CD4-positive, alpha-beta T cell treated with Interleukin-2 at 100 ng/mL for 4 hours (primary cell): ENCODE measurements around the gene EDARADD.

ENCODE experiments used
- DNase-seq: peaks from one replicate; pipeline ENCODE4 v3.0.0-alpha.2; 2020; ENCODE audit warnings: low spot score

EDARADD gene

GRCh38 chr1:236394879-236395229 is 768 bp downstream of the EDARADD start:
- DNase-seq: peak; percentile 34

- peak; percentile 60 for DNase-seq
Observed at GRCh38 chr1:236395230-236395946, 1.3 kb downstream of the EDARADD start.

- peak; percentile 23 for DNase-seq
Observed at GRCh38 chr1:236395947-236396664, 2.0 kb downstream of the EDARADD start.

GRCh38 chr1:236396665-236397043 is 2.6 kb downstream of the EDARADD start:
- DNase-seq: no peak

DNA sequence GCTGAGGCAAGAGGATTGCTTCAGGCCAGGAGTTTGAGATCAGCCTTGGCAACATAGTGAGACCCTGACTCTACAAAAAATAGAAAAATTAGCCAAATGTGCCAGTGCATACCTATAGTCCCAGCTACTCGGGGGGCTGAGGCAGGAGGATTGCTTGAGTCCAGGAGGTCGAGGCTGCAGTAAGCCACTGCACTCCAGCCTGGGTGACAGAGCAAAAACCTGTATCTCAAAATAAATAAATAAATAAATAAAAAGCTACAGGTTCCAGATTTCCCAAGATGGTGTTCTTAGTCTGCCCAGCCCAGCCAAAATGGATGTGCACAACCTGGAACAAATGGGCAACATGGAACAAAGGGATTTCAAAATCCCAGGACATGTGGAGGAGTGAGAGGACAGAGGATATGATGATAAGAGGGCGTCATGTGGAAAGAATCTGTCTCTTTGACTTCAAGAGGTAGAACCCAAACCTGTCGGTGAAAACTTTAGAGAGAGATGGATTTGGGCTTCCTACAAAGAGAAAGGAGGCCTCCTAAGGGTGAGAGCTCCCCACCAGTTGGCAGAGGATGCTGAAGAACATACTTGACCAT is 3.2 kb downstream of the EDARADD start:
- DNase-seq: no peak

DNA sequence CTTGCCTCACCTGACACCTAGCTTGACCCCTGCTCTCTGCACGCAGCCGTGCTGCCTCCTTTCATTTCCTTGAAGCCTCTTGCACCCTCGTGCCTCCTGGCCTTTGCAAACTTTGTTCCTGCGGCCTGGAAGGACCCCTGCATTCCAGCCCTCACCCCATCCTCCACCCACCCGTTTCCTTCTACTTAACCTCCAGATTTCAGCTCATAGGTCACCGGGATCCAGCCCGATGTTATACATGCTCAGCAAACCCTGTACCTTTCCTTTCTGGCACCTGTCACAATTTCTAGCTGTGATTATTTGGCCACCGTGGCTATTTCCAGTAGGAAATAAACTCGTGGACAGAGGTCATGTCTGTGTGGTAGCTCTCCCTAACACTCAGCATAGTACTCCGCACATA is 4.5 kb downstream of the EDARADD start:
- no peak for DNase-seq

DNA sequence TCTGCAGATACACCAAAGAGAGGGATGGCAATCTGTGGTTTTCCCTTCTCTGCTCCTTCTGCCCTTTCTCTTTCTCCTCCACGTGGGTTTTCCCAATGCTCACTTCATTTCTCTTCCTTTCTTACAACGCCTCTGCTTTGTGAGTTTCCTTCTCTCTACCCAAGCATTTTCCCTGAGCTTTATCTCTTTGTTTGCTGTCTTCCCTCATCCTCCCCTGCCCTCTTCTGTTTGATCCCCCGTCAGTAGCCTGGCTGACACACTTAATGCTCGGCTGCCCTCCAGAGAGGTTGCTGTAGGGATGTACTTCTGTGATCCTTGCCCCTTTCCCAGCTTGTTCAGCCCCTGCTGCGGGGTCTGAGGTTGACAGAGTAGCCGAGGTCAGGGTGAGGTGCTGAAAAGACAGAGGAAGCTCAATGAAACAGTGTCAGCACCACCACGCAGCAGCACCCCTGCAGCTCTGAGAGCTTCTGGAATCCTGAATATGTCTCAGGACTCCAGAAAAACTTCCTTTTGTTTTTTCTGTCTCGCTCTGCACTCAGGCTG is 6.0 kb downstream of the EDARADD start:
- no peak for DNase-seq

DNA sequence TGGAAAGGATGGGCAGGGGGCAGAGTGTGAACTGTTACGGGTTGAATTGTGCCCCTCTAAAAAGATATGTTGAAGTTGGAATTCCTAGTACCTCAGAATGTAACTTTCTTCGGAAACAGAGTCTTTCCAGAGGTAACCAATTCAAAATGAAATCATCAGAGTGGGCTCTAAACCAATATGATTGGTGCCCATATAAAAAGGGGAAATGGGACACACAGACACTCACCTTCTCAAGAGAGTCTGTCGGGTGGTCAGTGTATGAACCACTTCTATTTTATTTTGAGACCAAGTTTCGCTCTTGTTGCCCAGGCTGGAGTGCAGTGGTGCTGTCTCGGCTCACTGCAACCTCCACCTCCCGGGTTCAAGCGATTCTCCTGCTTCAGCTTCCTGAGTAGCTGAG is 7.6 kb downstream of the EDARADD start:
- no peak for DNase-seq

DNA sequence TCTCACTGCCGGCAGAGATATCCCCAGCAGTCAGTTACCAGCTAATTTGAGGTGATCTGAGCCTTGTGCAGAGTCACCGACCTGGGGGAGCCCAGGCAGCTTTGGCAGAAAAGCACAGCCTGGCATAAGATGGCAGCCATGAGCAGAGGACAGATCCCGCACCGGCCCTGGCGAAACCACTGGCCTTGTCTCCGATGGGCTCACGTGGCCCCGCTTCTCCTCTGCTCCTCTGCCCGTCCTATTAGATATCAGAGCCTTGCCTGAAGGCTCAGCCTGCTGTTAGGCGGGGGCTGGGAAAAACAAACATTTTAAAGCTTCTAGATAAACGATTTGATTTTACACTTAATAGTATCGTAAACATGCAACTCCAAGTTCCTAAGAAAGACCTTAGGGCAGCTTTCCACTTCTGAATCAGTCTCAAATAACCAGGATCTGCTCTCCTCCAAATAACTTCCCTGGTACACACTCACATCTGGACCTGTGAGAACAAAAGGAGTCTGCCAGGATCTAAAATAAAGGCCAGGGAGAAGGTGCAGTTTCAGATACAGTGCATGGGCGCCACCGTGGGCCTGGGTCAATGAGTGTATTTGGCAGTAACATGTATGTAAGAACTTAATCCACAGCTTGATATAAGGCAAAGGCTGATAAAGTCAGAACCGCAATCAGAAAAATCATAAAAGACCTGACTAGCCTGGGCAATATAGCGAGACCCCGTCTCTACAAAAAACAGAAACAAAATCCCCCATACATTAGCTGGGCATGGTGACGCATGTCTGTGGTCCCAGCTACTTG is 10.0 kb downstream of the EDARADD start:
- DNase-seq: no peak

- no peak for DNase-seq
Observed at GRCh38 chr1:236407059-236407458, 13.0 kb downstream of the EDARADD start.

- DNase-seq: no peak
Observed at GRCh38 chr1:236413688-236414087, 19.6 kb downstream of the EDARADD start.

DNA sequence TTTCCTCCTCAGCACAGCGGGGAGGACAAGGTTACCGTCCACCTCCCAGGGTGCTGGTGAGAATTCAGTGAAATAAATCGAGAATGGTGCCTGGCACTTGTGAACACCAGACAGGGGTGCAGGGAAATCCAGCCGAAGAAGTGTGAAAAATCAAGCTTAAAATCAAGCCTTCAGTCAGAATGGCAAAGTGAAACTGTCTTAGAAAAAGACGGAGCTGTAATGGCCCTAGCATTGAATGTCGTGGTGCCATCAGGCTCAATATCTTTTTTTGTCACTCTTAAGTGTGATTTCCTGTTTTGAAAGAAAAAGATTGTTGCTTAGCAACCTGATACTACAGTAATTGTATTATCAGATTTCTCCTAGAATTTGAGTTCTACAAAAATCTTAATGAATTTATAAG is 22.1 kb downstream of the EDARADD start:
- DNase-seq: peak; percentile 86

DNA sequence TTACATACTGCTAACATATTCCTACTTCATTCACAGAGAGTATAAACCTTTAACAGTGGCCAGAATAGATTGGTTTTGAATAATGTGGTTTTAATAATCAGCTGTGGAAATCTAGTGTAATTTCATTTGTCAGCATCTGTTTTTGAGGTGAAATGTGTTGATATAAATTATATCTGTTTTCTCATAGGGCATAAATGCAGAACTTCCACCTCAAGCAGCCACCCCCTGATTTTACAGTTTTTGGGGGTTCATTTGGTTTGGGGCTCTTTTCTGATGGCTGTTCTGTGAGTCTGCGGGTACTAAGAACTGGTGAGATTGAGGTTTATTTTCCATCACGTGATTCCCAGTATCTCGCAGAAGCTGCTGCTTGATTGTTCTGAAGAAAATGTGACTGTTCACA is 23.2 kb downstream of the EDARADD start:
- DNase-seq: peak; percentile 54

DNA sequence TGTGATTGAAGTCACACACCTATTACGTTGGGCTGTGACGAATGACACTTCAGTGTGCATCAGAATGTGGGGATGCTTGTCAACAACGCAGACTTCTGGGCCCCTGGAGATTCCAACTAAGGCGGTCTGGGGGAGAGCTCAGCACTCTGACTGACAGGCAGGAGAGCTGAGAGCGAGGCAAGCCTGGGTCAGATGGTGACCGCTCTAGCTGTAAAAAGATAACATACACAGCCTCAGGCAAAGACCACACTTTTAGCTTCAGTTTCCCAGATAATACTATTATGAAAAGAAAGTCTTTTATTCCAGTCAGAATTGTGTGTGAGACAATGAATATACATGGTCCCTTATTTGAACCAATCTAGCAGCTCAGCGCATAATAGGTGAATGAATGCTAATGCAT is 25.4 kb downstream of the EDARADD start:
- DNase-seq: no peak

GRCh38 chr1:236421022-236421421 is 26.9 kb downstream of the EDARADD start:
- peak; percentile 13 for DNase-seq

GRCh38 chr1:236421850-236422516 is 27.9 kb downstream of the EDARADD start:
- DNase-seq: no peak

DNA sequence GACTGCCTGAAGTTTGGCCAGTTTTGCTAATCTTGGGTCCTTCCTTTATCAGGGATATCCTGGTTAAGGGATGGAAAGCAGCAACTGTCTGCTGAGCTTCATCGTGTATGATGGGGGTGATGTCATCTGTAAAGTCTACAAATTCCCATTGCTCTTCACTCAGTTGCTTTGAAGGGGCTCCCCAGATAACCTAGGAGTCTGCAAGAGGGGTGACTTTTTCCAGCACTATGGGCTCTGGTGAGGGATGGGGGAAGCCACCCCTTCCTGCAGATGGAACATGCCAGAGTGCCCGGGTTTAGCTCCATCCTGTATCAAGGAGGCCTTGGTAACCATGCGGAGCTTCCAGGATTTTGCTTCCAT is 28.4 kb downstream of the EDARADD start:
- DNase-seq: no peak

DNA sequence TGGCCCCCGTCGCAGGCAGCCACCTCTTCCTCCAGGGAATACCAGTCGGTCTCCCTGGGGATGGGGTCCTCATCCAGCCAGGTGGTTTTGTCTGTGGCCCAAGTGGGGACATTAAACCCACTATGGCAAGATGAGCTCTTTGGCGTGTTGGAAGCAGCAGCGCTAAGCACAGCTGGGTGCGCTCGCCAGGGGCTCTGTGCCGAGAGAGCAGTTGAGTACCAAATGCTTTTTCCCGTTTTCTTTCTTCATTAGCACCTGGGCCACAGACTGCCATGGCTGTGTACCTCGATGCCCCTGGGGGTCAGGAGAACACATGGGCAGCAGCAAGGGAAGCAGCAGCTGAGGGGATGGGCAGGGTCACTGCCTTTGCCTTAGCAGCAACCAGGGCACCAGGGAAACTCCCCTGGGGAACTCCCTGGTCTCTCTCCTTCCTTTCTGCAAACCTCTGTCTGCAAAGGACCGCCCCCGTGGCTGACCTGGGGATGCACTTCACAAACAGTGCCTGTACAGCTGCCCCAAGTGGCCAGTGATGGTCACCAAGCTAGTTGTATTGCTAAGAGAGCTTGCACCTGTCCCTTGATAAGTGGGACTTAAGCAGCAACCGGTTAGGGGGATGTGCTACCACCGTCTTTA is 31.1 kb downstream of the EDARADD start:
- DNase-seq: peak; percentile 36

GRCh38 chr1:236426215-236426614 is 32.1 kb downstream of the EDARADD start:
- DNase-seq: no peak

- no peak for DNase-seq
Observed at GRCh38 chr1:236429715-236430274, 35.7 kb downstream of the EDARADD start.

- DNase-seq: no peak
Observed at GRCh38 chr1:236433819-236434315, 39.8 kb downstream of the EDARADD start.
